K562 (cell line): ENCODE data around the gene MYO16.

Source experiments
- FOXM1 ChIP-seq, 2 experiments: fragments of 450-650 bp in 1 of 2; sonication (generic) in 1 of 2; formaldehyde crosslinking in 1 of 2; IDR thresholded peaks; 2 replicates each; pipeline versions ENCODE4 v1.6.1 to v1.9.0; 2017 to 2022; ENCODE audit warnings: low read depth in 2 of 2, mild to moderate bottlenecking in 2 of 2, missing genetic modification reagents in 1 of 2, moderate library complexity in 1 of 2
- HCFC1 ChIP-seq: IDR thresholded peaks from 2 replicates; pipeline ENCODE4 v1.6.1; 2012; ENCODE audit warnings: low read depth, low read length, improper control_type of control experiment
- HDAC6 ChIP-seq: IDR thresholded peaks from 2 replicates; pipeline ENCODE4 v1.6.1; 2012; ENCODE audit warnings: low read depth, mild to moderate bottlenecking, control low read depth, inconsistent platforms, low read length, moderate library complexity
- NFATC3 ChIP-seq: fragments of 450-650 bp; IDR thresholded peaks from 2 replicates; pipeline ENCODE4 v1.6.1; 2017; ENCODE audit warnings: mild to moderate bottlenecking
- NFYB ChIP-seq: IDR thresholded peaks from 2 replicates; pipeline ENCODE4 v1.6.1; 2011; ENCODE audit warnings: mild to moderate bottlenecking, moderate library complexity; ENCODE audit not compliant: insufficient read length; ENCODE audit errors: extremely low read depth
- POLR2A ChIP-seq: fragments of 450-650 bp; conservative IDR thresholded peaks from 2 replicates; pipeline ENCODE4 v1.6.1; 2016
- POU5F1 ChIP-seq: fragments of 150-350 bp; IDR thresholded peaks from 2 replicates; pipeline ENCODE4 v1.6.1; 2014; ENCODE audit warnings: borderline replicate concordance, low read length, low read depth, mild to moderate bottlenecking; ENCODE audit not compliant: partially characterized antibody
- SMARCA4 ChIP-seq: fragments of 450-650 bp; IDR thresholded peaks from 2 replicates; pipeline ENCODE4 v1.6.1; 2016
- SRSF1 ChIP-seq: fragments of 200-400 bp; formaldehyde crosslinking; IDR thresholded peaks from 2 replicates; pipeline ENCODE4 v1.6.1; 2017; ENCODE audit warnings: mild to moderate bottlenecking, low read depth, low read length, moderate library complexity
- YY1 ChIP-seq, 3 experiments: IDR thresholded peaks; 2 replicates each; pipeline ENCODE4 v1.6.1; 2011; ENCODE audit warnings: low read length in 2 of 3, mild to moderate bottlenecking in 2 of 3, moderate library complexity in 2 of 3, borderline replicate concordance in 1 of 3, control low read depth in 1 of 3, low read depth in 1 of 3; ENCODE audit not compliant: insufficient read depth in 3 of 3, insufficient replicate concordance in 2 of 3, control insufficient read depth in 1 of 3, insufficient read length in 1 of 3; ENCODE audit errors: extremely low read depth in 1 of 3
- ZNF175 ChIP-seq: fragments of 200-800 bp; sonication (Bioruptor generic); IDR thresholded peaks from 2 replicates; pipeline ENCODE4 v1.6.1; 2016; ENCODE audit warnings: low read depth, mild to moderate bottlenecking, missing genetic modification characterization, missing compliant biosample characterization
- TF ChIP-seq, protein P1 (sequence below), 3 experiments: IDR thresholded peaks in 2 of 3; conservative IDR thresholded peaks in 1 of 3; 2 replicates each; pipeline ENCODE4 v1.5.1; 2011 to 2012; ENCODE audit warnings: low read length in 3 of 3, mild to moderate bottlenecking in 3 of 3, control low read depth in 2 of 3, improper control_type of control experiment in 1 of 3, inconsistent platforms in 1 of 3, low read depth in 1 of 3, mixed read lengths in 1 of 3, moderate library complexity in 1 of 3; ENCODE audit not compliant: insufficient read depth in 2 of 3
- TF ChIP-seq, protein P2 (sequence below), 2 experiments: IDR thresholded peaks; 2 replicates each; pipeline ENCODE4 v1.6.1; 2012; ENCODE audit warnings: improper control_type of control experiment in 2 of 2, low read depth in 2 of 2, low read length in 2 of 2, borderline replicate concordance in 1 of 2
- TF ChIP-seq, protein P3 (sequence below), 2 experiments: fragments of 450-650 bp; IDR thresholded peaks; 2 replicates each; pipeline ENCODE4 v1.6.1; 2018; ENCODE audit warnings: mild to moderate bottlenecking in 2 of 2, low read depth in 1 of 2; ENCODE audit not compliant: partially characterized antibody in 2 of 2

DNA sequence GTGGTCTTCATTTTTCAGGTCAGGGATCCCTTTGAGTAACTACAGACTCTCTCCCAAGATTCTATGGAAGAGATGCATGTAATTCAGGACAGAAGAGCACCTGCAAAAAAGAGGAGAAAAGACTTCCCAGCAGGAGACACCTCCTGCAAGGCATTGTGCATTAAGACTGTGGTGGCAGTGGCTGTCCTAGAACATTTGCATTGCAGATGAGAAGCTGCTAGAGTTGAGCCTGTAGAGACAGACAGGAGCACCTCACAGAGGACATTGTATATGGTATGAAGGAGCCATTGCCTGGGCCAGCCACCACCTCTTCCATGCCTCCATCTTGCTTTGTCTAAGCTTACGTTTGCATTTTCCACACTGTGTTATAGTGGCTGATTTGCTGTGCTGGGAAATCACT is 11.2 kb upstream of the MYO16 start:
- TF ChIP-seq, protein P1, sequence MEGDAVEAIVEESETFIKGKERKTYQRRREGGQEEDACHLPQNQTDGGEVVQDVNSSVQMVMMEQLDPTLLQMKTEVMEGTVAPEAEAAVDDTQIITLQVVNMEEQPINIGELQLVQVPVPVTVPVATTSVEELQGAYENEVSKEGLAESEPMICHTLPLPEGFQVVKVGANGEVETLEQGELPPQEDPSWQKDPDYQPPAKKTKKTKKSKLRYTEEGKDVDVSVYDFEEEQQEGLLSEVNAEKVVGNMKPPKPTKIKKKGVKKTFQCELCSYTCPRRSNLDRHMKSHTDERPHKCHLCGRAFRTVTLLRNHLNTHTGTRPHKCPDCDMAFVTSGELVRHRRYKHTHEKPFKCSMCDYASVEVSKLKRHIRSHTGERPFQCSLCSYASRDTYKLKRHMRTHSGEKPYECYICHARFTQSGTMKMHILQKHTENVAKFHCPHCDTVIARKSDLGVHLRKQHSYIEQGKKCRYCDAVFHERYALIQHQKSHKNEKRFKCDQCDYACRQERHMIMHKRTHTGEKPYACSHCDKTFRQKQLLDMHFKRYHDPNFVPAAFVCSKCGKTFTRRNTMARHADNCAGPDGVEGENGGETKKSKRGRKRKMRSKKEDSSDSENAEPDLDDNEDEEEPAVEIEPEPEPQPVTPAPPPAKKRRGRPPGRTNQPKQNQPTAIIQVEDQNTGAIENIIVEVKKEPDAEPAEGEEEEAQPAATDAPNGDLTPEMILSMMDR (IDR thresholded peaks at IDR 0.05 in 2 of 3, conservative IDR thresholded peaks at IDR 0.05 in 1 of 3; ENCODE audit: insufficient read depth in 2 of 3, low read depth in 1 of 3, low read length in 3 of 3) = no peak
- TF ChIP-seq, protein P2, sequence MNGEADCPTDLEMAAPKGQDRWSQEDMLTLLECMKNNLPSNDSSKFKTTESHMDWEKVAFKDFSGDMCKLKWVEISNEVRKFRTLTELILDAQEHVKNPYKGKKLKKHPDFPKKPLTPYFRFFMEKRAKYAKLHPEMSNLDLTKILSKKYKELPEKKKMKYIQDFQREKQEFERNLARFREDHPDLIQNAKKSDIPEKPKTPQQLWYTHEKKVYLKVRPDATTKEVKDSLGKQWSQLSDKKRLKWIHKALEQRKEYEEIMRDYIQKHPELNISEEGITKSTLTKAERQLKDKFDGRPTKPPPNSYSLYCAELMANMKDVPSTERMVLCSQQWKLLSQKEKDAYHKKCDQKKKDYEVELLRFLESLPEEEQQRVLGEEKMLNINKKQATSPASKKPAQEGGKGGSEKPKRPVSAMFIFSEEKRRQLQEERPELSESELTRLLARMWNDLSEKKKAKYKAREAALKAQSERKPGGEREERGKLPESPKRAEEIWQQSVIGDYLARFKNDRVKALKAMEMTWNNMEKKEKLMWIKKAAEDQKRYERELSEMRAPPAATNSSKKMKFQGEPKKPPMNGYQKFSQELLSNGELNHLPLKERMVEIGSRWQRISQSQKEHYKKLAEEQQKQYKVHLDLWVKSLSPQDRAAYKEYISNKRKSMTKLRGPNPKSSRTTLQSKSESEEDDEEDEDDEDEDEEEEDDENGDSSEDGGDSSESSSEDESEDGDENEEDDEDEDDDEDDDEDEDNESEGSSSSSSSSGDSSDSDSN (IDR thresholded peaks at IDR 0.05; ENCODE audit: borderline replicate concordance in 1 of 2, low read depth in 2 of 2, low read length in 2 of 2) = no peak
- no peak for TF ChIP-seq YY1 (IDR thresholded peaks at IDR 0.05; ENCODE audit: borderline replicate concordance in 1 of 3, control insufficient read depth in 1 of 3, extremely low read depth in 1 of 3, insufficient read depth in 3 of 3, insufficient read length in 1 of 3, insufficient replicate concordance in 2 of 3, low read depth in 1 of 3, low read length in 2 of 3)
- no peak for TF ChIP-seq NFYB
- no peak for TF ChIP-seq SMARCA4
- TF ChIP-seq, protein P3, sequence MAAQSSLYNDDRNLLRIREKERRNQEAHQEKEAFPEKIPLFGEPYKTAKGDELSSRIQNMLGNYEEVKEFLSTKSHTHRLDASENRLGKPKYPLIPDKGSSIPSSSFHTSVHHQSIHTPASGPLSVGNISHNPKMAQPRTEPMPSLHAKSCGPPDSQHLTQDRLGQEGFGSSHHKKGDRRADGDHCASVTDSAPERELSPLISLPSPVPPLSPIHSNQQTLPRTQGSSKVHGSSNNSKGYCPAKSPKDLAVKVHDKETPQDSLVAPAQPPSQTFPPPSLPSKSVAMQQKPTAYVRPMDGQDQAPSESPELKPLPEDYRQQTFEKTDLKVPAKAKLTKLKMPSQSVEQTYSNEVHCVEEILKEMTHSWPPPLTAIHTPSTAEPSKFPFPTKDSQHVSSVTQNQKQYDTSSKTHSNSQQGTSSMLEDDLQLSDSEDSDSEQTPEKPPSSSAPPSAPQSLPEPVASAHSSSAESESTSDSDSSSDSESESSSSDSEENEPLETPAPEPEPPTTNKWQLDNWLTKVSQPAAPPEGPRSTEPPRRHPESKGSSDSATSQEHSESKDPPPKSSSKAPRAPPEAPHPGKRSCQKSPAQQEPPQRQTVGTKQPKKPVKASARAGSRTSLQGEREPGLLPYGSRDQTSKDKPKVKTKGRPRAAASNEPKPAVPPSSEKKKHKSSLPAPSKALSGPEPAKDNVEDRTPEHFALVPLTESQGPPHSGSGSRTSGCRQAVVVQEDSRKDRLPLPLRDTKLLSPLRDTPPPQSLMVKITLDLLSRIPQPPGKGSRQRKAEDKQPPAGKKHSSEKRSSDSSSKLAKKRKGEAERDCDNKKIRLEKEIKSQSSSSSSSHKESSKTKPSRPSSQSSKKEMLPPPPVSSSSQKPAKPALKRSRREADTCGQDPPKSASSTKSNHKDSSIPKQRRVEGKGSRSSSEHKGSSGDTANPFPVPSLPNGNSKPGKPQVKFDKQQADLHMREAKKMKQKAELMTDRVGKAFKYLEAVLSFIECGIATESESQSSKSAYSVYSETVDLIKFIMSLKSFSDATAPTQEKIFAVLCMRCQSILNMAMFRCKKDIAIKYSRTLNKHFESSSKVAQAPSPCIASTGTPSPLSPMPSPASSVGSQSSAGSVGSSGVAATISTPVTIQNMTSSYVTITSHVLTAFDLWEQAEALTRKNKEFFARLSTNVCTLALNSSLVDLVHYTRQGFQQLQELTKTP (IDR thresholded peaks at IDR 0.05; ENCODE audit: low read depth in 1 of 2, partially characterized antibody in 2 of 2) = no peak
- TF ChIP-seq ZNF175 (CRISPR knock-in tag) = no peak
- TF ChIP-seq SRSF1 = no peak
- TF ChIP-seq NFATC3 = no peak
- TF ChIP-seq FOXM1 (IDR thresholded peaks at IDR 0.05; ENCODE audit: low read depth) = no peak
- no peak for TF ChIP-seq FOXM1 (CRISPR knock-in tag; IDR thresholded peaks at IDR 0.05; ENCODE audit: low read depth)
- no peak for TF ChIP-seq HCFC1
- no peak for TF ChIP-seq HDAC6
- no peak for TF ChIP-seq POLR2A
- no peak for TF ChIP-seq POU5F1
